PC-3 (cell line): Measurements from ENCODE around the gene CHST14. TPM values are rescaled to one million over a fixed set of nuclear protein-coding genes. Genes with fewer than 3 reads are reported as not detected.

Experiments used
- ATAC-seq: fragments of 200-7000 bp; cut with Tn5 transposase; 2 replicates; pipeline ENCODE4 v1.9.1; 2020; ENCODE audit warnings: mild to moderate bottlenecking, moderate library complexity
- BruUV-seq: library from RNA; stranded (reverse); fragments of 400-500 nt; replicated peaks from 2 replicates; lab custom pipeline; 2021; lab: Mats Ljungman, UMichigan
- CTCF ChIA-PET: fragments of 300-600 bp; sonication (Branson Sonifier 250); formaldehyde crosslinking; loops from one replicate; lab custom pipeline; 2022; ENCODE audit warnings: antibody characterized with exemption; lab: Charles Lee
- POLR2A ChIA-PET: fragments of 300-600 bp; sonication (Branson Sonifier 250); formaldehyde crosslinking; loops from one replicate; lab custom pipeline; 2022; ENCODE audit warnings: antibody characterized with exemption; ENCODE audit not compliant: unreplicated experiment; lab: Charles Lee
- DNase-seq: peaks from one replicate; pipeline ENCODE4 v3.0.0-alpha.2; 2015
- H2AFZ ChIP-seq: fragments of 300-600 bp; sonication (generic); 2 replicates; pipeline ENCODE4 v1.6.0; 2016; ENCODE audit warnings: antibody characterized with exemption, low read length
- H3F3A ChIP-seq: fragments of 300-600 bp; sonication (generic); one replicate; pipeline ENCODE4 v1.6.0; 2017; ENCODE audit warnings: antibody characterized with exemption, low read length, control low read depth, mild to moderate bottlenecking; ENCODE audit not compliant: unreplicated experiment
- H3K27ac ChIP-seq: fragments of 300-600 bp; sonication (generic); 2 replicates; pipeline ENCODE4 v1.5.1; 2016; ENCODE audit warnings: mild to moderate bottlenecking, low read length
- H3K27me3 ChIP-seq: fragments of 300-600 bp; sonication (generic); 2 replicates; pipeline ENCODE4 v1.6.1; 2016; ENCODE audit warnings: low read length, mixed read lengths
- H3K36me3 ChIP-seq: fragments of 300-600 bp; sonication (generic); 2 replicates; pipeline ENCODE4 v1.6.1; 2016; ENCODE audit warnings: low read depth, mixed run types, low read length, mixed read lengths
- H3K4me1 ChIP-seq: fragments of 300-600 bp; sonication (generic); 2 replicates; pipeline ENCODE4 v1.5.1; 2016; ENCODE audit warnings: low read length; ENCODE audit not compliant: insufficient read depth
- H3K4me2 ChIP-seq: fragments of 300-600 bp; sonication (generic); 2 replicates; pipeline ENCODE4 v1.6.0; 2016; ENCODE audit warnings: low read length
- H3K4me3 ChIP-seq: fragments of 300-600 bp; sonication (generic); 2 replicates; pipeline ENCODE4 v1.5.1; 2016; ENCODE audit warnings: mild to moderate bottlenecking, low read length, mixed read lengths
- H3K79me2 ChIP-seq: fragments of 300-600 bp; sonication (generic); 2 replicates; pipeline ENCODE4 v1.6.1; 2017; ENCODE audit warnings: low read length, mixed read lengths
- H3K9ac ChIP-seq: fragments of 300-600 bp; sonication (generic); 2 replicates; pipeline ENCODE4 v1.6.0; 2016; ENCODE audit warnings: mild to moderate bottlenecking, low read length
- H3K9me2 ChIP-seq: fragments of 300-600 bp; sonication (generic); replicated peaks from 2 replicates; pipeline ENCODE4 v1.6.1; 2016; ENCODE audit warnings: mixed run types, low read length, mixed read lengths
- H3K9me3 ChIP-seq: fragments of 300-600 bp; sonication (generic); 2 replicates; pipeline ENCODE4 v1.6.1; 2016; ENCODE audit warnings: low read length, mixed read lengths
- H4K20me1 ChIP-seq: fragments of 300-600 bp; sonication (generic); 2 replicates; pipeline ENCODE4 v1.6.1; 2016; ENCODE audit warnings: low read length, mixed read lengths
- EZH2 ChIP-seq: fragments of 300-600 bp; sonication (generic); IDR thresholded peaks from one replicate; pipeline ENCODE4 v1.6.1; 2017; ENCODE audit warnings: antibody characterized with exemption, mild to moderate bottlenecking, low read length; ENCODE audit not compliant: unreplicated experiment
- EZH2phosphoT487 ChIP-seq: fragments of 300-600 bp; sonication (generic); IDR thresholded peaks from 2 replicates; pipeline ENCODE4 v1.6.1; 2018; ENCODE audit warnings: mild to moderate bottlenecking, antibody characterized with exemption, low read length, borderline replicate concordance
- intact Hi-C: fragments of 100-400 bp; cut with micrococcal nuclease; formaldehyde crosslinking; loops from 2 replicates; pipeline ENCODE4 v1.9.0; 2023
- total RNA-seq: library from RNA; depleted of rRNA; stranded (reverse); fragments of >200 nt; gene quantifications from 2 replicates; pipeline ENCODE4 v1.2.3, GENCODE V29; 2014
- TF ChIP-seq, protein P1 (sequence below): fragments of 300-600 bp; sonication (generic); conservative IDR thresholded peaks from 2 replicates; pipeline ENCODE4 v1.5.1; 2017; ENCODE audit warnings: antibody characterized with exemption, low read depth, mild to moderate bottlenecking, low read length

Gene CHST14
- total RNA-seq, 1 experiment from 2014 or later: 13.0 TPM

DNA sequence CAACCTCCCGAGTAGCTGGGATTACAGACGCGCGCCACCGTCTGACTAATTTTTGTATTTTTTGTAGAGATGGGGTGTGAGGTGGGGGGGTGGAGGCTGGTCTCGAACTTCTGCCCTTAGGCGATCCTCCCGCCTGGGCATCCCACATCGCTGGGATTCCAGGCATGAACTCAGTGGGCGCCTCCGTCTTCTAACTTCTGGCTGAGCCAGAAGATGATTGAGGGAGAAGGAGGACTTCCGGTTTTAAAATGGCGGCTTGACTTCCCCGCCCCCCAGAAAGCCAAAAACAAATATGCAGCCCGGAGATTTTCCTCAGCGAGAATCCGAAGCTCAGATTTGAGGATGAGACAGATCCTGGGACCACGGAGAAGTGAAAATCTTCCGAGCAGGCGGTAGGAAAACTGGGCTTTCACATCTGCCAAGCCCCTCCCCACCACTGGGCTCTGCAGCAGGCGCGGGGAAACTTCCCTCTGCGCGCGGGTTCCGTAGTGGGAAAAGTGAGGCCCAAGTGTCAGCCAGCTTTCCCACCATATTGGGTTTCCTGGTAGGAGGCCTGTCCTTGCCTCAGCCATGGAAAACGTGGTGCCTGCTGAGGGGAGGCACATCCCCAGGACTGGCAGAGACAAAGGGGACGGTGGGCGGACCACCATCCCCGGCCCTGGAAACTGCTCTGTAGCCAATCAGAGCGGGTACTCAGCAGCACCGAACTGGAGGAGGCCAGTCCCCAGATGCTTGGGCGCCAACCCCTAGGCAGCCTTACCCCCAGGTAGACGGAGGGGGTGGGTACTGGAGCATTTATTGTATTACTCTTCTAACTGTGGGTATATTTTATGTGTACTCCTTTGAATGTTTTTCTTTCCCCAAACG, 17.3 kb downstream of the CHST14 start:
- H3K27me3 ChIP-seq: no peaks in the 10 kb centered on the region
- no peak overlapping the region for H3K4me2 ChIP-seq
- POLR2A ChIA-PET: no interaction called here
- no peaks in the 10 kb centered on the region for H3K36me3 ChIP-seq
- no peak overlapping the region for H2AFZ ChIP-seq
- intact Hi-C loops: no loop called here
- DNase-seq (no peak), ATAC-seq (no peak)
- no peaks in the 10 kb centered on the region for H3K9me2 ChIP-seq
- no peaks in the 10 kb centered on the region for H4K20me1 ChIP-seq
- no TSS peak for BruUV-seq
- no peak for TF ChIP-seq EZH2
- no peak overlapping the region for H3K9ac ChIP-seq
- H3K4me3 ChIP-seq: no peak overlapping the region
- H3K9me3 ChIP-seq: no peaks in the 10 kb centered on the region
- H3F3A ChIP-seq: no peaks in the 10 kb centered on the region
- H3K27ac ChIP-seq: no peak overlapping the region
- CTCF ChIA-PET: no interaction called here
- H3K4me1 ChIP-seq: peaks cover under 1% of the 10 kb centered on the region; the same call in 1 of the 2 replicates
- H3K79me2 ChIP-seq: no peaks in the 10 kb centered on the region

DNA sequence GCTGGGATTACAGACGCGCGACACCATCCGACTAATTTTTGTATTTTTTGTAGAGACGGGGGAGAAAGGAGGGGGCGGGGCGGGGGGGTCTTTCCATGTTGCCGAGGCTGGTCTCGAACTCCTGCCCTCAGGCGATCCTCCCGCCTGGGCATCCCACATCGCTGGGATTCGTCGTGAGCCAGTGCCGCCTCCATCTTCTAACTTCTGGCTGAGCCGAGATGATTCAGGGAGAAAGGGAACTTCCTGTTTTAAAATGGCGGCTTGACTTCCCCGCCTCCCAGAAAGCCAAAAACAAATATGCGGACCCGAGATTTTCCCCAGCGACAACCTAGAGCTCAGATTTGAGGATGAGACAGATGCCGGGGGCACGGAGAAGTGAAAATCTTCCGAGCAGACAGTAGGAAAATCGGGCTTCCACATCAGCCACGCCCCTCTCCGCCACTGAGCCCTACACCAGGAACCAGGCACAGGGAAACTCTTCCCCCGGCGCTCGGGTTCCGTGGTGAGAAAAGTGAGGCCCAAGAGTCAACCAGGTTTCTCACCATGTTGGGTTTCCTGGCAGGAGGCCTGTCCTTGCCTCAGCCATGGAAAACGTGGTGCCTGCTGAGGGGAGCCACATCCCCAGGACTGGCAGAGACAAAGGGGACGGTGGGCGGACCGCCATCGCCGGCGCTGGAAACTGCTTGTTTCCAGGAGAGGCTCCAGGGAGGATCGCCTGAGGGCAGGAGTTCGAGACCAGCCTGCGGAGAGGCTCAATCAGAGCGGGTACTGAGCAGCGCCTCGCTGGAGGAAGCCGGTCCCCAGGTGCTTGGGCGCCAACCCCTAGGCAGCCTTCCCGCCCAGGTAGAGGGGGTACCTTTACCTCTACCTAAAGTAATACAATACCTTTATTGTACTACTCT, 18.7 kb downstream of the CHST14 start:
- no peaks in the 10 kb centered on the region for H3K36me3 ChIP-seq
- no peaks in the 10 kb centered on the region for H3K27me3 ChIP-seq
- no peaks in the 10 kb centered on the region for H3F3A ChIP-seq
- TF ChIP-seq, protein P1, sequence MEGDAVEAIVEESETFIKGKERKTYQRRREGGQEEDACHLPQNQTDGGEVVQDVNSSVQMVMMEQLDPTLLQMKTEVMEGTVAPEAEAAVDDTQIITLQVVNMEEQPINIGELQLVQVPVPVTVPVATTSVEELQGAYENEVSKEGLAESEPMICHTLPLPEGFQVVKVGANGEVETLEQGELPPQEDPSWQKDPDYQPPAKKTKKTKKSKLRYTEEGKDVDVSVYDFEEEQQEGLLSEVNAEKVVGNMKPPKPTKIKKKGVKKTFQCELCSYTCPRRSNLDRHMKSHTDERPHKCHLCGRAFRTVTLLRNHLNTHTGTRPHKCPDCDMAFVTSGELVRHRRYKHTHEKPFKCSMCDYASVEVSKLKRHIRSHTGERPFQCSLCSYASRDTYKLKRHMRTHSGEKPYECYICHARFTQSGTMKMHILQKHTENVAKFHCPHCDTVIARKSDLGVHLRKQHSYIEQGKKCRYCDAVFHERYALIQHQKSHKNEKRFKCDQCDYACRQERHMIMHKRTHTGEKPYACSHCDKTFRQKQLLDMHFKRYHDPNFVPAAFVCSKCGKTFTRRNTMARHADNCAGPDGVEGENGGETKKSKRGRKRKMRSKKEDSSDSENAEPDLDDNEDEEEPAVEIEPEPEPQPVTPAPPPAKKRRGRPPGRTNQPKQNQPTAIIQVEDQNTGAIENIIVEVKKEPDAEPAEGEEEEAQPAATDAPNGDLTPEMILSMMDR: no peak
- TF ChIP-seq EZH2 (no peak), EZH2phosphoT487 (no peak)
- POLR2A ChIA-PET: no interaction called here
- H2AFZ ChIP-seq: no peak overlapping the region
- ATAC-seq: no peak
- peaks cover 9% of the 10 kb centered on the region for H3K4me1 ChIP-seq
- H4K20me1 ChIP-seq: no peaks in the 10 kb centered on the region
- H3K4me3 ChIP-seq: no peak overlapping the region
- no TSS peak for BruUV-seq
- H3K9me3 ChIP-seq: no peaks in the 10 kb centered on the region
- H3K79me2 ChIP-seq: no peaks in the 10 kb centered on the region
- no peak overlapping the region for H3K4me2 ChIP-seq
- no peak for DNase-seq
- no peaks in the 10 kb centered on the region for H3K9me2 ChIP-seq
- CTCF ChIA-PET: no interaction called here
- no peak overlapping the region for H3K27ac ChIP-seq
- intact Hi-C loops: no loop called here
- H3K9ac ChIP-seq: no peak overlapping the region

DNA sequence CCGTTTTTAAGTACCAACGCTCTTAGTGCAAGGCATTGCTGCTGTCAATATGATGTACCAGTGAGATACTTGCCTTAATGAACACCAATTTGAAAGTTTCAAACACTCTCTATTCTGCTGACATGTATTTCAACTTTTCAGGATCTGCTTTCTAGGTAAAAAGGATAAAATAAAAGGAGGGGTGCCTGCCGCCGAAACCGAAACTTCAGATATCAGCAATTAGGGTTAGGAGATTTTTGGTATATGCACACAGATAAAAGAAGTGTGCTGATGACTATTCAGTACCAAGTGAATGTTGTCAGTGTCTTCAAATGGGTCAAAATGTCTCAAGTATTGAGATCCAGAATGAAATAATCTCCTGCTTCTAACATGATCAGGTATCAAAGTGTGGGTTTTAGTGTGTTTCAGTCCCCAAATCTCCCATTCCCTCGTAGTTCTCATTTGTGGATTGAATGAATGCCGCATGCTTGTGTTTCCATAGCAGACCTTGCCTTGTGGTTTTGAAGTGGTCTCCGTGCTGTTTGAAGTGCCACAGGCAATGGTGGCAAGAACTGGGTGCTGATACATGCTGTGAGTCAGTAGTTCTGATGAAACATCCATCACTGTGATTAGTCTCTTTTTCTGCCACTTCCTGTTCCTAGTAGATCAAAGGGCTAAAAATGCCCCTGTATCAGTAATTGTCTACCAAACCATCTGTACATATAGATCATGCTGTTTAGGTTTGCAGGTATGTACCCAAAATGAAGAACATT, 22.5 kb downstream of the CHST14 start:
- BruUV-seq: no TSS peak
- Histone ChIP-seq H3K79me2 (no peaks in the 10 kb centered on the region), H3K4me1 (peaks cover 18% of the 10 kb centered on the region), H3K4me3 (no peak overlapping the region), H3K9me3 (no peaks in the 10 kb centered on the region), H3K27me3 (no peaks in the 10 kb centered on the region), H3K4me2 (0 out of 2 replicates have a peak overlapping the region, but pooled peaks have one; percentile 1), H3F3A (no peaks in the 10 kb centered on the region), H4K20me1 (no peaks in the 10 kb centered on the region), H2AFZ (no peak overlapping the region), H3K27ac (no peak overlapping the region), H3K9ac (no peak overlapping the region), H3K9me2 (no peaks in the 10 kb centered on the region), H3K36me3 (no peaks in the 10 kb centered on the region)
- intact Hi-C loops: no loop called here
- peak; percentile 45 for DNase-seq
- ATAC-seq: no peak
- CTCF ChIA-PET: no interaction called here
- TF ChIP-seq, protein P1: no peak
- TF ChIP-seq EZH2 (no peak), EZH2phosphoT487 (no peak)
- POLR2A ChIA-PET: no interaction called here
